GM18517 (cell line): Measurements from ENCODE around the gene RHBDL3.
"Not testable (repeated sequence)": the region's sequence is repeated elsewhere in the genome, so short reads cannot be mapped to it uniquely, and the experiment has no call there.

Experiments used
- ATAC-seq: cut with Tn5 transposase; IDR thresholded peaks from one replicate; pipeline ENCODE4 v1.9.1; 2021; ENCODE audit warnings: mild to moderate bottlenecking, moderate library complexity; ENCODE audit not compliant: unreplicated experiment

The RHBDL3 gene

DNA sequence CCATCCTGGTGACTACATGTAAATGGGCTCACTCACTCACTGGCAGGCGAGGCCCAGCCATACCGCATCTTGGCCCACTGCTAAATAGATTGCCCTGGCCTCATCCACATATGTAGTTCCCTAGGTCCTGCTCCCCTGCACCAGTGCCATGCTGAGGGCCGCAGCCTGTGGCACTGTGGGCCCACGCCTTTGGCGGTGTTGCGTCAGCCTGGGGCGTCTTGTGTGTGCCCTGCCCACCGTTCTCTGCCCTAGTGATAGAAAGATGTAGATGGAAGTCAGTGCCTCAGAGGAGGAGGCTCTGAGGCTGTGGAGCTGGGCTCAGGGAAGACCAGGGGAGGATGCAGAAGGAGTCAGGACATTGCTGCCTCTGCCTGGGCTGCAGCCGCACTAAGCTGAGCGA is 57.4 kb downstream of the RHBDL3 start:
- no peak for ATAC-seq

DNA sequence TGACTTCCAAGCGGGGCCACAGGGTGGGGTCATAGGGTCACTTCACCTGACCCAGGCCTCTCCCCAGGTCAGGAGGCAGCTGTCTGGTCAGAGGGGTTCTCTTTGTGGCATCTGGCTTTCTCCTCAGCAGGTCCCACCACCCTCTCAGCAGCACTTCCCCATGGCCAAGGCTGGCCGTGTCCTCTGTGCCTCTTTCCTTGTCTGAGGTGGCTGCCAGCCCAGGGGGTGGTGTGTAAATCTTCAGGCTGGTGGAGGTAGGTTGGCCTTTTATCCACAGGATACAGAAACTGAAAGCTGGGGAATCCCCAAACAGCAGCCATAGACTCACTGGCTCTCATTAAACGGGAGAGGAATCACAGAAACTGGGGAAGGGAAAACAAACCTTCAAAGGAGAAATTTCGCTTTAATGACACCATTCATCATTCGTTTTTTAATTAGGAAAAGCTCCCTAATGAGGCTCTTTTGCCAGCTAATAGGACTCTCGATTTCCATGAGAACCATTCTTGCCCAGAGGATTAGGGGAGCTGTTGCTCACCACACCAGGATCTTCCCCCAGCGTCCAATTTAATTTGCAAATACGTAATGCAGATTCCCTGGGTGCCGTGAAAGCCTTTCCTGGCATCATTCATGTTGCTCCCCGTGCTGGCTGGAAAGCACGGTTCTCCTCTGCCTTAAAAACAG is 58.3 kb downstream of the RHBDL3 start:
- ATAC-seq, result no peak

DNA sequence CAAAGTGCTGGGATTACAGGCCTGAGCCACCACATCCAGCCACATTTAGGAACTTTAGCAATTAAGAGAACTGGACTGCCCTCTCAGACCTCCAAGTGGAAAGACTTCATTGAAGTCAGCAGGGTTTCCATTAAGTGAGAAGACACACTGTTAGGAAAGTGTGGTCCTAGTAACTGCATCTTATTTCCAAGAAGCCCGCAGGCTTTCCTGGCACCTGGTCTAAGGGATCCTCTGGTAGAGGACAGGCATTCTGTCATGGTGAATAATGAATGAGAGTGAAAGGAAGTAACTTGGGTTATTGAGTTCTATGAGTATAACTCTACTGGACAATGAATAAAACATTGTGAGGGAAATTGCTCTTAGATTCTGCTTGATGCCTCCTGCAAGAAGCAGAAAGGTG is 62.3 kb downstream of the RHBDL3 start:
- ATAC-seq, result no peak

DNA sequence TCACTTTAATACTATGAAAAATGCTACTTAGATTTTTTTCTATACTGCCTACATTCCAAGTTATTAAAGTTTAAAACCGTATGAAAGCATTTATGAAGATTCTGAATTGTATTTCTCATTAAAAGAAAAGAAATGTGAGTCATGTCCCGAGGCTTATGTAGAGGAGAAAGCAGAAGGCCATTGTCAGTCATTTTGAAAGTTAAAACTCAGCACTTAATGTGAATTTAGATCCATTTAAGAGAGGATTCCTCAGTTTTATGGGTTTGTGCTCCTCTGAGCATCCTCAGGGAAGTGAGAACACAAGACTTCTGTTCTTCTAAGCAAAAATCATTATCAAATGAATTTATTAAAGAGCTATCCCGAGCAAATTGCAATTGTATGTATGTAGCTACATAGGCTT is 64.5 kb downstream of the RHBDL3 start:
- ATAC-seq, result no peak

DNA sequence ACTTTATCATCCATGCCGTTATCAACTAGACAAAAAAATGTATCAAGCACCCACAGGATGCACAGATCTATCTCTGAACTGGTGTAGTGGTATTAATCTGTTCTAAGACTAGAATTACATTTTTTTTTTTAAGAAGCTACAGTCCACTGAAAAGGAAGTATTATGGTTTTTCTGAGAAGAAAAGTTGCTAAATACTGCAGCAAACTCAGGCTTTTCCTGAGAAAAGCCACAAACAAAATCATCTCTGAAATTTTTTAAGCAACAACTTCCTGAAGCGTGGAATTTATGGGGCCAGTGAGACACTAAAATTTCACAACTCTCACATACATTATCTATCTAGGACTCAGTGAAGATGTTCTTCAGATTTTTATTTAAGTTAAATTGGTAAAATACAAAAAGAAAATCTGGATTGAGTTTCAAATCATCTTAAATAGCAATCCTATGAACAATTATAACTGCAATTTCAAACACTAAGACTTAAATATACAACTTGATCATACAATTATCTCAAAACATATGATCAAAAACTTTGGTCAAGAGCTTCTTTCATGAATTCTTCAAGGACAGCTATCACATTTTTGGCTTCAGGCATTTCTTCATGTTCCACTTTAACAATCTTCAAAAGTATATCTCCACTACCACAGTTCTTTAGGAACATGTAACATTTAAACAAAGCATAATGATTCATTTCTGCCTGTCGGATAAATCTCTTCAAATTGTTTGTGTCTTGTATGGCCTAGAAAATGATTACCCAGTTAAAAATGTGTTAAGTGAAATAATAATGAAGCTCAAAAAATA is 65.8 kb downstream of the RHBDL3 start:
- ATAC-seq, result no peak

GRCh38 chr17:32333187-32333586 is 67.6 kb downstream of the RHBDL3 start:
- no peak for ATAC-seq

DNA sequence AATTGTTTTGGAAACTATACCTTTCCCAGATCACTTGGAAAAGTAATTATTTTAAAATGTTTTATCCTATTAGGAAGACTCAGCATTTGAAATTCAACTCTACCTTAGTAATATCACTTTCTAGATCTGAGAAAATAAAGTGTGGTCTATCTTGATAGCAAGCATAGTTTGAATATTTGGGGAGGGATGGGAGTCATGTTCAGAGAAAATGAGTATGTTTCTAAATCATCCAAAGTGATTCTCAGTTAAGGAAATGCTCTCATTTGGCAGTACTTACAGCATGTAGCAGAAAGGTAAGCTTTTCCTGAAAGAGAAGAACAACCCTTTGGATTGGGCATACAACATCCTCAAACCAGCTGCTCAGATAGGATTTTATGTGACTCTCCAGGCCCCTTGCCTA is 69.4 kb downstream of the RHBDL3 start:
- no peak for ATAC-seq

GRCh38 chr17:32335687-32336086 is 70.1 kb downstream of the RHBDL3 start:
- no peak for ATAC-seq

- ATAC-seq, result no peak
These were observed 75.7 kb downstream of the RHBDL3 start for GRCh38 chr17:32341141-32341856.

DNA sequence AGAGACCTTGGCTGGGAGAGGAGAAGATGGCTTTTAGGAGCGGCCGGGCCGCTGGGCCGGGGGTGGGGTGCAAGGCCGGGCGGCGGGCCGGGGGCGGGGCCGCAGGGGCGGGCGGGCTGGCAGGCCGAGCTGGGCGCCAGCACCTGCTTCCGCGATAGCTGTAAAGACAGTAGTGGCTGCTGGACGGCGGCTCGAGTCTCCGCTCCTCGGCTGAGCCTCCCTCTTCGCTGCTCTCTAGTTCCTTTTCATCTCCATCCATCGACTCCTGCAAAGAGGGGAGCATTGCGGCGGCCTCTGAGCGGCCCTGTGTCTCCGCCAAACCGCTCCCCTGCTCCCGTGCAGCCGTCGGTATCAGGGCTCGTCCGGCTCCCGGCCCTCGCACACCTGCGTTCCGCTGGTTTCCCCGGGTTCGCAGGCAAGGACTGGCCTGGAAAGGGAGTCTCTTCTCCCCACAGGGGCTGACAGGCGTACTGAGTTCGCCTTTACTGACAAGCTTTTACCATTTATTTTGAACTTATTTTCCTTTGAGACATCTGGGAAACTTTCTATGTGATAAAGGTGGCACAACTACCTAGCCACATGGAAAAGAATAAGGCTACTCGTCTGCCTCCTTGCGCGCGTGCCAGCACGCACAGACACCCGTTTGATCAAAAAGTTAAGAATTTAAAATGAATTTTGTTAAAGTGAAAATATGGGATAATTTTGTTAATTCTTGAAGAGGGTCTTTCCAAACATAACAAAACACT is 76.4 kb downstream of the RHBDL3 start, which contains the start of gene C17orf75:
C17orf75 (minus strand) TSS at position 317 of the 746 bp plus-strand sequence; CDS start at position 283, 34 bp downstream.
- ATAC-seq, result peak; percentile 72

DNA sequence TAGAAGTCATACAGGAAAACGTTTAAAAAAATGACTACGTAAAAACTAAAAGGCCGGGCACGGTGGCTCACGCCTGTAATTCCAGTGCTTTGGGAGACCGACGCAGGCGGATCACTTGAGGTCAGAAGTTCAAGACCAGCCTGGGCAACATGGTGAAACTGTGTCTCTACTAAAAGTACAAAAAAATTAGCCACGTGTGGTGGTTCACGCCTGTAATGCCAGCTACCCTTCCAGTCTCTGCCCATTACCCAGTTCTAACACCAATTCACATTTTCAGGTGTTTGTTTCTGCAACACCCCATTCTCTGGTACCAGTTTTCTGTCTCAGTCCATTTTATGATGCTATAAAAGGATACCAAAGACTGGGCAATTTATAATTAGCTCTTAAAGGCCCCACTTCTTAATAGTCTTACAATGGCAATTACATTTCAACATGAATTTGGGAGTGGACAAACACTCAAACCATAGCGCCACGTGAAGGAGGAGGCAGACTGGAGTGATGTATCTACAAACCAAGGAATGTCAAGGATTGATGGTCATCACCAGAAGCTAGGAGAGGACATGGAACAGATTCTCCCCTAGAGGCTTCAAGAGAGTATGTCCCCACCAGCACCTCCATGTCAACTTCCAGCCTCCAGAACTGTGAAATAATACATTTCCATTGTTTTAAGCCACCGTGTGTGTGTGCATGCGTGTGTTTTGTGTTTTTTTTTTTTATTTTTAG is 77.1 kb downstream of the RHBDL3 start:
- ATAC-seq, result no peak

DNA sequence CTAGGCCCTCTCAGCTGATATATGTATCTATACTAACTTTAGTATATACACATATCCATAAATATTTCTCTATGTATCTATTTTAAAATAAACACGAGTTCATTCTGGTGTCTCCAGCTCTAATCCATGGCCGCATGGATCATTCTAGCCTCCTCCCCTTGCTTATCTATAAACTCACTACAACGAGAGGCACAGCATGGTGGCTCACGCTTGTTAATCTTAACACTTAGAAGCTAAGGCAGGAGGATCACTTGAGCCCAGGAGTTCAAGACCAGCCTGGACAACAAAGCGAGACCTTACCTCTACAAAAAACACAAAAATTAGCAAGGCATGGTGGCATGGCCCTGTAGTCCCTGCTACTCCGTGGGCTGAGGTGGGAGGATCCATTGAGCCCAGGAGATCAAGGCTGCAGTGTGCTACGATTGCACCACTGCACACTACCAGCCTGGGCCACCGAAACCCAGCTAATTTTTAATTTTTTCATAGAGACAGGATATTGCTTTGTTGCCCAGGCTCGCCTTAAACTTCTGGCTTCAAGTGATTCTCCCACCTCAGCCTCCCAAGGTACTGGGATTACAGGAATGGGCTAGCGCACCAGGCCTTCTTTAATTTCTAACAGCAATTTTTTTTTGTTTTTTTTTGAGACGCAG is 80.4 kb downstream of the RHBDL3 start:
- no peak for ATAC-seq

GRCh38 chr17:32348483-32348800 is 82.8 kb downstream of the RHBDL3 start:
- ATAC-seq, result no peak

GRCh38 chr17:32349503-32349853 is 83.8 kb downstream of the RHBDL3 start:
- no peak for ATAC-seq

DNA sequence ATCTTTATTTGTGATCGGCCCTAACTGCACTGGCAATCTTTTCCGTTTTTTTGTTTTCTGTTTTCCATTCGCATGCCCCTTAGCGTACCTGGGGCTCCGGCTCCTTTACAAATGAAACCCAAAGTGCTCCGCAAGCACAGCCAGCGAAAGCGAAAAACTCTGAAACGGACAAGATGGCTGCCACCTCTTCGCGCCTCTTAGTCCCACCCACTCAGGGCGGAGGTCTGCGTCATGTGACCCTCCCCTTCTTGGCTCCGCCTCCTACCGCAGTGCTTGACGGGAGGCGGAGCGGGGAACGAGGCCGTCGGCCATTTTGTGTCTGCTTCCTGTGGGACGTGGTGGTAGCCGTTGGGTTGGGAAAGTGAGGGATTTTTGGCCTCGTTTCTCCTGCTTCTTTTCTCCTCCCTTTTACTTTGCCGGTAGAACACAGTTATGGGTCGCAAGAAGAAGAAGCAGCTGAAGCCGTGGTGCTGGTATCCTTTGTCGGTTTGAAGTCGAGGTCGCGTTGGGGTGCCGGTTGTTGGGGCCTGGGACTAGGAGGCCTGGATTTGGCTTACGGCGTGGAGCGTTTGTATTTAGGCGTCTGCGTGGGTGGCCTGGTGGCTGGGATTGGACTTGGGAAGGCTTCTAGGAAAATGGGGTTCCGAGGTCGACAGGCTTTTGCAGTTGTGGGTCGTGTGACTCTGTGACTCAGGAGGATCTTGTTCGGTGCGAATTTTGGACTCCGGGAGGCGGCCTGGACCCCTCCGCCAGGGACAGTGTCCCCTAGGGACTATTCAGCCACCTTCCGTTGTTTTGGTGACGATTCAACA is 84.4 kb downstream of the RHBDL3 start, which contains the start of gene ZNF207:
ZNF207 (plus strand) TSS at position 304 of the 812 bp plus-strand sequence; CDS start at position 433, 129 bp downstream.
- peak; percentile 78 for ATAC-seq

- peak; percentile 4 for ATAC-seq
These were observed 85.2 kb downstream of the RHBDL3 start for GRCh38 chr17:32350666-32351418.

GRCh38 chr17:32352734-32353133 is 87.1 kb downstream of the RHBDL3 start:
- ATAC-seq, result not testable (repeated sequence)

GRCh38 chr17:32355649-32356377 is 90.2 kb downstream of the RHBDL3 start:
- ATAC-seq, result no peak
